GM19438 (cell line): Measurements from ENCODE around the gene RAP1GAP.
"Not testable (repeated sequence)": the region's sequence is repeated elsewhere in the genome, so short reads cannot be mapped to it uniquely, and the experiment has no call there.

ENCODE experiments used
- ATAC-seq: cut with Tn5 transposase; IDR thresholded peaks from one replicate; pipeline ENCODE4 v1.9.1; 2021; ENCODE audit warnings: low read depth; ENCODE audit not compliant: unreplicated experiment

Gene RAP1GAP

GRCh38 chr1:21647431-21648351 lies 21.5 kb downstream of the RAP1GAP start:
- no peak for ATAC-seq

DNA sequence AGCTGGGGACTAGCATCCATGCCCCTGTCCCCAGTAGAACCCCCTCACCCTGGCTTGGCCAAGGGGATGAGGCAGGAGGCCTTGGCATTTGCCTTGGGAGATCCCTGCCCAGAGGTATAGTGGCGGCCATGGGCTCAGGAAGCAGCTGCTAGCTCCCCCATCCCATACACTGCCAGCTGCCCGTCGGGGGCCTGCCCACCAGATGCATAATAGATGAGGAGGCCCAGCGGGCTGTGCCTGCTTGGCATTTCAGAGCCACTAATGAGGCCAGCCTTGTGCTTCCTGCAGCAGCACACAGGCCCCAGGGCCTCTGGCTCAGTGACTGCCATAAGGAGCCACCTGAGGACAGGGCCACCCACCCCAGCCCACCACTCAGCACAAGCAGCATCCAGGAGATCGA lies 23.6 kb downstream of the RAP1GAP start:
- ATAC-seq: no peak

- ATAC-seq: no peak
Observed at GRCh38 chr1:21644906-21645305, 24.3 kb downstream of the RAP1GAP start.

DNA sequence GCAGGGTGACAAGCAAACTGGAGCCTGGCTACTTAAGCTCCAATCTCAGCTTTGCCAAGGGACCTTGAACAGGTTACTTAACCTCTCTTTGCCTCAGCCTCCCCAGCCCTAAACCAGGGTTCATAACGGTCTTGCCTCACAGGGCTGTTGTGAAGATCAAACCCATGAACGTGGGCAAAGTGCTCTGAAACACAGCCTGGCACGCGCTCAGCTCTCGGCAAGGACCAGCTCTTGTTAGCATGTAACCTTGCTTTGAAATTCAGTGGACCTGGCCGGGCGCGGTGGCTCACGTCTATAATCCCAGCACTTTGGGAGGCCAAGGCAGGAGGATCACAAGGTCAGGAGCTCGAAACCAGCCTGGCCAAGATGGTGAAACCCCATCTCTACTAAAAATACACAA lies 24.8 kb downstream of the RAP1GAP start:
- no peak for ATAC-seq

DNA sequence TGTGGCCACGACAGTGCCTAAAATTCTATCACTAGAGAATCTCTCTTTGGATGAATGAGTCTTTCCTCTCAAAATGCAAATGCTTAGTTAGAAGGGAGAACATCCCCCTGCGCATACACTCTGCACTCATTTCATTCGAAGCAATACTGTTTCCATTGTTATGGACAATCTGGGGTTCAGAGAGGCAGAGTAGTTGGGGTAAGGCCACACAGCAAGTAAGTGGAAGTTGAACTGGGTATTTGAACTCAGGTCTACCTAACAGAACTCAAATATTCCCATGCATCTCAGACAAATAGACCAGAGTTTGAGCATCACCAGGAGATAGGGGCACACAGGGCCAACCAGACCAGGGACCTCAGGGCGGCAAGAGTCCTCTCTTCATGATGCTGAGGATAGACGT lies 25.5 kb downstream of the RAP1GAP start:
- ATAC-seq: no peak

GRCh38 chr1:21641967-21642739 lies 27.0 kb downstream of the RAP1GAP start:
- no peak for ATAC-seq

DNA sequence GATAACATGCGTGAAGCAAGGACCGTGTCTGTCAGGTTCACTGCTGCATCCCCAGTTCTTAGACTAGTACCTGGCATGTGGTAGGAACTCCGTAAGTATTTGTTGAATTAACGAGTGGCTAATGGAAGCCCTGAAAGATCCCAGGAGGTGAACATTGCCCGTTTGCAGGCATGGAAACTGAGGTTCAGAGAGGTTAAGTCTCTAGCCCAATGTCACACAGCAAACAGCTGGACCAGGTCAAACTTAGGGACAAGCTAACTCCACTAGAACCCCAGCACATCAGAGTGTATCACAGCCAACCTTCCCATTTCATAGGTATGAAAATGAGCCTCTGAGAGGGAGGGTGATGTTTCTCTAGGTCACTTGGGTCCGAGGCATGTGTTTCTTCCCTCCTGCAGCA lies 27.6 kb downstream of the RAP1GAP start:
- no peak for ATAC-seq

DNA sequence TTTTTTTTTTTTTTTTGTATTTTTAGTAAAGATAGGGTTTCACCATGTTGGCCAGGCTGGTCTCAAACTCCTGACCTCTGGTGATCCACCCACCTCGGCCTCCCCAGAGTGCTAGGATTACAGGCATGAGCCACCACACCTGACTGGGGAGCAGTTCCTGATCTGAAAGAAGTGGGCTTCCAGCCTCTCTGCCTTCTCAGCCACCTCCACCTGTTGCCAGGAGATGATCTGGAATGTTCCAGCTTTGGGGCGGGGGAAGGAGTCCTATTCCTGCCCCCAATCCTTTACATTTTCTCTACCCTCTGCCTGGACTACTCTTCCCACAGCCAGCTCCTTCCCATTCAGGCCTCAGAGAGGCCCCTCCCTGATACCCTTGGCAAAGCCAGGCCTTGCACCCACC lies 28.1 kb downstream of the RAP1GAP start:
- no peak for ATAC-seq

DNA sequence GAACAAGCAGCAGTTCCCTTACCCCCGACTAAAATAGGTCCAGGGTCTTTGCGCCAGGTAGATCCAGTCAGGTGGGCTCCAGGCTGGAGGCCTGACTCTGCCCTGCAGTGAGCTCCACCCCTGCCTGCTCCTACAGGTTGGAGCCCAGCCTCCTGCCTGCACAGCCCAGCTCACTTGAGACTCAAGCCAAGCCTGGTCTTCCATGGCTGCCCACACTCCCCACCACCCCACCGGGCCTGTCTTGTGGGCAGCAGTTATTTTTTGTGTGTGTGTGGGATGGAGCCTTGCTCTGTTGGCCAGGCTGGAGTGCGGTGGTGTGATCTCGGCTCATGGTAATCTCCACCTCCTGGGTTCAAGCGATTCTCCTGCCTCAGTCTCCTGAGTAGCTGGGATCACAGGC lies 28.5 kb downstream of the RAP1GAP start:
- ATAC-seq: no peak

- no peak for ATAC-seq
Observed at GRCh38 chr1:21639594-21640041, 29.5 kb downstream of the RAP1GAP start.

DNA sequence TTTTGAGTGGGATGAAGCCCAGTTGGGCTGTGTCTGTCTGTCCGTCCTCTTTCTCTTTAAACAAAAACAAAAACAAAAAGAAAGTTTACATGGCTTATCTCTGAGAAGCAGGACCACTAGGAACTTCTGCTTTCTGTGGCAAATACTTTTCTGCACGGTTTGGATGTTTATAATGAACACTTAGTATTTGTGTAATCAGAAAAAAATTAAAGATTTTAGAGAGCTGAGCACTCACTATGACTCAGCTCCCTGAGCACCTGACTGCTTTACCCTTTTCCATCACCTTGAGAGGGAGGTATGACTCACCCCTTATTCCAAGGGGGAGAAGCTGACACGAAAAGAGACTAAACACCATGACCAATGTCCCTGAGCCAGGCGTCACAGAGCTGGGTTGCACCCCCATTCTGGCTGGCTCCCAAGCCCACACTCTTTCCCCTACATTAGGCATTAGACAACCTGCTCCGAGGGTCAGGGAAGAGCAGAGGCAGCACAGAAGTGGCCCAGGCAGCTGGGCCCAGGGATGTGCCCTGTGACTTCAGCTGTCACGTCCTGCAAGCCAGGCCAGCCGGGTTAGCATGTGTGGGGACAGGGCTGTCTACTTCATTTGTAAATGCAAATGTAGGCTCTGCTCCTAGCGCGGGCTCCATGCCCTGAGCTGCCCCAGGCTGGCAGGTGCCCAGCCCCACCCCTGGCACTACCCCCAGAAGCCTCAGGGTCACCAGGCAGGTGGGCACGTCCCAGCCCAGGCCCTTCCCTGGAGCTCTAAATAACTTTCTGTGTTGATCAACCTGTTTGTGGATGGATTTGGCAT lies 30.4 kb downstream of the RAP1GAP start:
- no peak for ATAC-seq

- ATAC-seq: no peak
Observed at GRCh38 chr1:21637514-21637913, 31.6 kb downstream of the RAP1GAP start.

- ATAC-seq: no peak
Observed at GRCh38 chr1:21636029-21636428, 33.1 kb downstream of the RAP1GAP start.

GRCh38 chr1:21634806-21635535 lies 34.2 kb downstream of the RAP1GAP start:
- ATAC-seq: no peak

DNA sequence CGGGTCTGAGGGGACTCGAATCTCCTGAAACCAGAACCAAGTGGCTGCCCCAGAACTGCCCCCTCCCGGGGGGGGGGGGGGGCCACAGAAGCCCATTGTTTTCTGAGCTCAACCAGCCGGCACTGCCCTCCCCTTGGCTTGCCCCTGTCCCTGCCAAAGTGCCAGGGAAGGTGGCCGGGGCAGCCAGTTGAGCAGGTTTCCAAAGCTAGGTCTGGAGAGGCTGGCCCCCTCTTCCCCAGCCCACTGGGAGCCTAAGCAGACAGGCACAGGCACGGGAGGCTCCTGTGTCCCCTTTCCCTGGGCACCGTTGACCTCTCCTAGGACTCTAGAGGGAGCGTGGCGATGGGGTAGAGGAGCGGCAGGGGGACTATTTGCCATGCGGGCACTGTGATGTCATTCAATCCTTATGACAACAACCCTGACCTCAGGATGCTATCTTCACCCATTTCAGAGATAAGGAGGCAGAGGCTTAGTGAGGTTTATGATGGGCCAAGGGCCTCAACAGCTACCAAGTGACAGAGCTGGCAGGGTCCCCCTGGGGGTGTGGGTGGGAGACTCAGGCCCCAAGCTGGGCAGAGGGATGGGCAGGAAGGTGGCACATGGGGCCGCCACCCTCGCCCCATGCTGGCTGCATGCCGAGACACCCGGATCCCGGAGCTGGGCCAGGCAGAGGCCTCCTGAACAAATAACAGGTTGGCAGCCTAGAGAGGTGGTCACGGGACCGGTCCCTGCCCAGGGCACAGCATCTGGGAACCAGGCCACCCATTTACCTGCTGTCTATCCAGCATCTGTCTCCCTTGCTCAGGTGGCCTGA lies 35.0 kb downstream of the RAP1GAP start:
- ATAC-seq: no peak

DNA sequence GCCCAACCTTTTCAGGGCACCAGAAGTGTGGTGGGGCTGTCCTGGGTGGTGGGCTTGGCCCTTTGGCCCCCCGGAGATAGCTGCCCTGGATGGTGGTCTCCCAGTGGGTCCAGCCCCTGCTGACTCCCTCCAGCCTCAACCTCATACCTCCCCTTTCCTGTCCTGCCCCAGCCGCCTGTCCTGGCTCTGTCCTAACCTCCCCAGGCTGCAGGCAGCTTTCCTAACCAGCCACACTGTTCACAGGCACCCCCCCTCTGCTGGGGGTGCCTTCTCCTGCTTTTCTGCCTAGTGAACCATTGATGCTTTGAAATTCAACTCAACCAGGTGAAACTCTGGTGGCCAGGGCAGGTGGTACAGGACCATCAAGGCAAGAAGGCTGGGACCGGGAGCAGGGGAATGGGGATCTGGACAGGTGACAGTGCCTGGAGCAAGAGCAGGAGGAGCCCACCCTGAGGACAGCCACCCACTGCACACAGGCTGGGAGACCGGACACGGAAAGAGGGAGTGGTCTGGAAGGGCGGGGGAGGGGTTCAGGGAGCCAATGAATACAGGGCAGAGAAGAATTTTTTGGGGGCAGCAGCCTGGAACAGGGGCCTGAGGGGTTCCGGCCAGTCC lies 35.9 kb downstream of the RAP1GAP start:
- no peak for ATAC-seq

GRCh38 chr1:21631944-21632887 lies 36.9 kb downstream of the RAP1GAP start:
- ATAC-seq: no peak

DNA sequence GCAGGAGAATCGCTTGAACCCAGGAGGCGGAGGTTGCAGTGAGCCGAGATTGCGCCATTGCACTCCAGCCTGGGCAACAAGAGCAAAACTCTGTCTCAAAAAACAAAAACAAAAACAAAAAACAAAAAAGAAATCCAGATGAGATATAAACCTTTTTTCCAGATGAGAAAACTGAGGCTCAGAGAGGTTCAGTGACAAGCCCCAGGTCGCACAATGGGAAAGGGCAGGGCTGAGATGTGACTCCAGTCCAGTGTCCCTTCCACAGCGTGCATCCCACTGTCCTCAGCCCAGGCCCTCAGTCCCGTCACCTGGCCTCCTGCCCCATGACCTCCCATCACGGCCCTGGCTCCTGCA lies 37.6 kb downstream of the RAP1GAP start:
- not testable (repeated sequence) for ATAC-seq
